GM18502 (cell line): Measurements from ENCODE around the gene PRTN3.
A peak's percentile ranks its signal among the peaks of the same experiment; 100 is the strongest.

Source experiments
- ATAC-seq: cut with Tn5 transposase; IDR thresholded peaks from one replicate; pipeline ENCODE4 v1.9.1; 2021; ENCODE audit warnings: mild to moderate bottlenecking; ENCODE audit not compliant: unreplicated experiment, poor library complexity

PRTN3 gene

GRCh38 chr19:840519-841206, at the start of gene PRTN3:
PRTN3 (plus strand) TSS chr19:840999; CDS start chr19:841009, 10 bp downstream.
- ATAC-seq = no peak

- no peak for ATAC-seq
Observed at GRCh38 chr19:791007-791566, 49.7 kb upstream of the PRTN3 start.

GRCh38 chr19:791567-792305, 49.1 kb upstream of the PRTN3 start:
- ATAC-seq = no peak

- no peak for ATAC-seq
Observed at GRCh38 chr19:792306-792885, 48.4 kb upstream of the PRTN3 start.

- ATAC-seq = no peak
Observed at GRCh38 chr19:793806-794205, 47.0 kb upstream of the PRTN3 start.

- ATAC-seq = no peak
Observed at GRCh38 chr19:795073-795611, 45.7 kb upstream of the PRTN3 start.

GRCh38 chr19:795691-796581, 44.9 kb upstream of the PRTN3 start:
- ATAC-seq = no peak

GRCh38 chr19:796692-797527, 43.9 kb upstream of the PRTN3 start, which contains the start of gene PTBP1:
PTBP1 (plus strand) TSS chr19:797452; CDS start chr19:797498, 46 bp downstream.
- ATAC-seq = peak; percentile 79

GRCh38 chr19:797528-798414, 43.0 kb upstream of the PRTN3 start:
- ATAC-seq = peak; percentile 45

GRCh38 chr19:798415-799075, 42.3 kb upstream of the PRTN3 start:
- ATAC-seq = no peak

- no peak for ATAC-seq
Observed at GRCh38 chr19:799076-799881, 41.5 kb upstream of the PRTN3 start.

GRCh38 chr19:800360-801029, 40.3 kb upstream of the PRTN3 start:
- ATAC-seq = no peak

- ATAC-seq = no peak
Observed at GRCh38 chr19:801030-801860, 39.6 kb upstream of the PRTN3 start.

GRCh38 chr19:801861-802497, 38.8 kb upstream of the PRTN3 start:
- ATAC-seq = no peak
